Measurements from ENCODE around the gene OR13C8.

GRCh38 chr9:104611213-104611612 is 42.2 kb downstream of the OR13C8 start:
- no peak for TF ChIP-seq POLR2A (IDR thresholded peaks at IDR 0.05)
- TF ChIP-seq, protein P1, sequence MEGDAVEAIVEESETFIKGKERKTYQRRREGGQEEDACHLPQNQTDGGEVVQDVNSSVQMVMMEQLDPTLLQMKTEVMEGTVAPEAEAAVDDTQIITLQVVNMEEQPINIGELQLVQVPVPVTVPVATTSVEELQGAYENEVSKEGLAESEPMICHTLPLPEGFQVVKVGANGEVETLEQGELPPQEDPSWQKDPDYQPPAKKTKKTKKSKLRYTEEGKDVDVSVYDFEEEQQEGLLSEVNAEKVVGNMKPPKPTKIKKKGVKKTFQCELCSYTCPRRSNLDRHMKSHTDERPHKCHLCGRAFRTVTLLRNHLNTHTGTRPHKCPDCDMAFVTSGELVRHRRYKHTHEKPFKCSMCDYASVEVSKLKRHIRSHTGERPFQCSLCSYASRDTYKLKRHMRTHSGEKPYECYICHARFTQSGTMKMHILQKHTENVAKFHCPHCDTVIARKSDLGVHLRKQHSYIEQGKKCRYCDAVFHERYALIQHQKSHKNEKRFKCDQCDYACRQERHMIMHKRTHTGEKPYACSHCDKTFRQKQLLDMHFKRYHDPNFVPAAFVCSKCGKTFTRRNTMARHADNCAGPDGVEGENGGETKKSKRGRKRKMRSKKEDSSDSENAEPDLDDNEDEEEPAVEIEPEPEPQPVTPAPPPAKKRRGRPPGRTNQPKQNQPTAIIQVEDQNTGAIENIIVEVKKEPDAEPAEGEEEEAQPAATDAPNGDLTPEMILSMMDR (IDR thresholded peaks at IDR 0.05) = no peak

All from uterus (tissue), 2 donors.